ENCODE results near the gene ABCG1. TPM values are rescaled to one million over a fixed set of nuclear protein-coding genes. Genes with fewer than 3 reads are reported as not detected.

Gene ABCG1
- total and polyA plus RNA-seq, 2 donors (not counting 1 experiment from before 2014, with no cell fraction given) = under 0.01 to 0.12 TPM

DNA sequence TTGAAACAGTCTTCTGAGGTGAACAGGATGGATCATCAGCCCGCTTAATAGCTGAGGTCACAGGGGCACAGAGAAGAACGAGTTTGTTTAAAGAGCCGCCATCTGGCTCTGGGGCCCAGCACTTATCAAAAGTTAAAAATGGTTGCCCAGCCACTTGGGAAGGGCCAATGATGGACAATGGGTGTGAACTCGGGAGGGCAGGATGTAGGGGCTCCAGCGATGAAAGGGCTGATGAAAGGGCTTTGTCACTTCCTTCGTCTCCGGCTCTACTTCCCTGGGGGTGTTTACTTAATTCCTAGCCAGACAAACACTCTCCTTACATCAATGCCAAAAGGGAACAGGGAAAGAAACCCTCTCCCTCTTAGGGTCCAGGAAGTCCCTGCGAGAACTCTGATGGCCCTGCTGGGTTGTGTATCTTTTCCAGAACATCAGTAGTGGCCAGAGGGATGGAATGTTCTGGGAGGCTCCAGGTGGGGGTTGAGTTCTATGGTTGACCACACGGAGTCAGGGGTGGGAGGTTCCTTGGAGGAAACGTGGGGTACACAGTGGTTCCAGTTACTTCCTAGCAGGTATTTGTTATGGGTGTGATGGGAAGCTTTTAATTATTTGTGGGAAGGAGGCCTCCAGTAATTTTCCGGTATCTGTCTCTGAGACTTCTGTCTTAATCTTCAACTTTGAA is 9.0 kb upstream of the ABCG1 start:
- no peak for DNase-seq (ENCODE audit: low read depth in 2 of 2)
- Histone ChIP-seq H3K4me2 (ENCODE audit: extremely low read depth, insufficient read depth, low read length) (no peak overlapping the region), H3K27me3 (ENCODE audit: control insufficient read depth, insufficient read depth, low read length) (peaks cover 8% of the 10 kb centered on the region), H3K79me2 (ENCODE audit: control insufficient read depth, insufficient read depth, low read length) (no peaks in the 10 kb centered on the region), H3K27ac (ENCODE audit: insufficient read depth, low read length) (no peak overlapping the region), H3K4me1 (ENCODE audit: control insufficient read depth, extremely low read depth, insufficient read depth, low read length) (no peaks in the 10 kb centered on the region), H2AFZ (ENCODE audit: low read length) (no peak overlapping the region), H3K36me3 (ENCODE audit: control insufficient read depth, insufficient read depth, low read length) (no peaks in the 10 kb centered on the region), H3K9ac (ENCODE audit: insufficient read depth, low read length) (no peak overlapping the region), H3K9me3 (ENCODE audit: control insufficient read depth, insufficient read depth, low read depth, low read length) (no peaks in the 10 kb centered on the region), H4K20me1 (ENCODE audit: control insufficient read depth, extremely low read depth, insufficient read depth, low read length) (no peaks in the 10 kb centered on the region), H3K4me3 (replicated peaks in 1 of 4; ENCODE audit: control extremely low read depth in 1 of 4, insufficient read depth in 1 of 4, low read depth in 3 of 4, low read length in 4 of 4) (no peak overlapping the region)
- TF ChIP-seq, protein P1, sequence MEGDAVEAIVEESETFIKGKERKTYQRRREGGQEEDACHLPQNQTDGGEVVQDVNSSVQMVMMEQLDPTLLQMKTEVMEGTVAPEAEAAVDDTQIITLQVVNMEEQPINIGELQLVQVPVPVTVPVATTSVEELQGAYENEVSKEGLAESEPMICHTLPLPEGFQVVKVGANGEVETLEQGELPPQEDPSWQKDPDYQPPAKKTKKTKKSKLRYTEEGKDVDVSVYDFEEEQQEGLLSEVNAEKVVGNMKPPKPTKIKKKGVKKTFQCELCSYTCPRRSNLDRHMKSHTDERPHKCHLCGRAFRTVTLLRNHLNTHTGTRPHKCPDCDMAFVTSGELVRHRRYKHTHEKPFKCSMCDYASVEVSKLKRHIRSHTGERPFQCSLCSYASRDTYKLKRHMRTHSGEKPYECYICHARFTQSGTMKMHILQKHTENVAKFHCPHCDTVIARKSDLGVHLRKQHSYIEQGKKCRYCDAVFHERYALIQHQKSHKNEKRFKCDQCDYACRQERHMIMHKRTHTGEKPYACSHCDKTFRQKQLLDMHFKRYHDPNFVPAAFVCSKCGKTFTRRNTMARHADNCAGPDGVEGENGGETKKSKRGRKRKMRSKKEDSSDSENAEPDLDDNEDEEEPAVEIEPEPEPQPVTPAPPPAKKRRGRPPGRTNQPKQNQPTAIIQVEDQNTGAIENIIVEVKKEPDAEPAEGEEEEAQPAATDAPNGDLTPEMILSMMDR (conservative IDR thresholded peaks at IDR 0.05 in 1 of 2, IDR thresholded peaks at IDR 0.05 in 1 of 2; ENCODE audit: low read depth in 1 of 2, low read length in 2 of 2) = no peak
- no peak for TF ChIP-seq EZH2 (IDR thresholded peaks at IDR 0.05; ENCODE audit: low read length, missing control alignments)

DNA sequence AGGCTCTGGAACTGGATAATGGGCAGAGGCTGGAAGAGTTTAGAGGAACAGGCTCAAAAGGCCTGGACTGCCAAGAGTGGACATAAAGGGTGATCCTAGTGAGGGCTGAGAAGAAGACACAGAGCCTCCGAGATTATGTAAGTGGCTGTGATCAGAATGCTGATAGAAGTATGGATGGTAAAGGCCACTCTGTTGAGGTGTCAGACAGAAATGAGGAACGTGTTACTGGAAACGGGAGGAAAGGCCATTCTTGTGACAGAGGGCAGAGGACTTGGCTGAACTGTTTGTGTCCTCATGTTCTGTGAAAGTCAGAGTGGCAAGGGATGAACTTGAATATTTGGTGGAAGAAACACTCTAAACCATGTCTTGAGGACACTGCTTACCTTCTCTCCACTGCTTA is 6.7 kb upstream of the ABCG1 start:
- no peaks in the 10 kb centered on the region for H3K79me2 ChIP-seq (ENCODE audit: control insufficient read depth, insufficient read depth, low read length)
- no peak overlapping the region for H3K9ac ChIP-seq (ENCODE audit: insufficient read depth, low read length)
- TF ChIP-seq, protein P1 (conservative IDR thresholded peaks at IDR 0.05 in 1 of 2, IDR thresholded peaks at IDR 0.05 in 1 of 2; ENCODE audit: low read depth in 1 of 2, low read length in 2 of 2) = no peak
- TF ChIP-seq EZH2 (IDR thresholded peaks at IDR 0.05; ENCODE audit: low read length, missing control alignments) = no peak
- no peaks in the 10 kb centered on the region for H3K9me3 ChIP-seq (ENCODE audit: control insufficient read depth, insufficient read depth, low read depth, low read length)
- no peak overlapping the region for H2AFZ ChIP-seq (ENCODE audit: low read length)
- H3K4me2 ChIP-seq (ENCODE audit: extremely low read depth, insufficient read depth, low read length) = no peak overlapping the region
- no peaks in the 10 kb centered on the region for H4K20me1 ChIP-seq (ENCODE audit: control insufficient read depth, extremely low read depth, insufficient read depth, low read length)
- H3K36me3 ChIP-seq (ENCODE audit: control insufficient read depth, insufficient read depth, low read length) = no peaks in the 10 kb centered on the region
- DNase-seq (ENCODE audit: low read depth in 2 of 2) = no peak
- H3K4me3 ChIP-seq (replicated peaks in 1 of 4; ENCODE audit: control extremely low read depth in 1 of 4, insufficient read depth in 1 of 4, low read depth in 3 of 4, low read length in 4 of 4) = no peak overlapping the region
- H3K27me3 ChIP-seq (ENCODE audit: control insufficient read depth, insufficient read depth, low read length) = peaks cover 8% of the 10 kb centered on the region
- H3K4me1 ChIP-seq (ENCODE audit: control insufficient read depth, extremely low read depth, insufficient read depth, low read length) = no peaks in the 10 kb centered on the region
- no peak overlapping the region for H3K27ac ChIP-seq (ENCODE audit: insufficient read depth, low read length)

DNA sequence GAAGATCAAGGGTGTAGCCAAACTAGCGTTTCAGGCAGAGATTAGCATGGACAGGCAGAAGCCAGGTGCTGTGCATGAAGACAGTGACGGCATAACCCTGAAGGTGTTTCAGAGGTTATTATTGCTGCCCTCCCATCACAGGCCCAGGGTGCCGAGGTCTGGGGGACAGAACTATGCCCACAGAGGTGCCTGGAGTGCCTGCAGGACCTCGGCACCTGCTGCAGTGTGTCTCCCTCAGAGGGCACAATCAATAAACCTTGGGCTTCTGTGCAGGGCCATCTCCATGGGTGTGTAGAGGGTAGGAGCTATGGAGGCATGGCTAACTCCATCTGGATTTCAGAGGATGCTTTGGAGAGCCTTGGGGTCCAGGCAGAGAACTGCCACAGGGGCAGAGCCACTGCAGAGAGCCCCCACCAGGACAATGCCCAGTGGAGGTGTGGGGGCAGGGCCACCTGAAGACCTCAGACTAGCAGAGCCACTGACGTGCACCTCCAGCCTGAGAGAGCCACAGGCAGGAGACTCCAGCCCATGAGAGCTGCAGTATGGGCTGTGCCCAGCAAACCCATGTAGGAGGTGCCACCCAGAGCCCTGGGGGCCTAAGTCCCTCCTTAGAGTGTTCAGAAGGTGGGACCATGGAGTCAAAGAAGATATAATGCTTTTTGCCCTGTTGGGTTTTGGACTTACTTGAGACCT is 5.7 kb upstream of the ABCG1 start:
- no peaks in the 10 kb centered on the region for H4K20me1 ChIP-seq (ENCODE audit: control insufficient read depth, extremely low read depth, insufficient read depth, low read length)
- H3K27me3 ChIP-seq (ENCODE audit: control insufficient read depth, insufficient read depth, low read length) = peaks cover 10% of the 10 kb centered on the region
- H2AFZ ChIP-seq (ENCODE audit: low read length) = no peak overlapping the region
- TF ChIP-seq, protein P1 (conservative IDR thresholded peaks at IDR 0.05 in 1 of 2, IDR thresholded peaks at IDR 0.05 in 1 of 2; ENCODE audit: low read depth in 1 of 2, low read length in 2 of 2) = no peak
- TF ChIP-seq EZH2 (IDR thresholded peaks at IDR 0.05; ENCODE audit: low read length, missing control alignments) = no peak
- no peaks in the 10 kb centered on the region for H3K4me1 ChIP-seq (ENCODE audit: control insufficient read depth, extremely low read depth, insufficient read depth, low read length)
- no peaks in the 10 kb centered on the region for H3K9me3 ChIP-seq (ENCODE audit: control insufficient read depth, insufficient read depth, low read depth, low read length)
- no peak overlapping the region for H3K27ac ChIP-seq (ENCODE audit: insufficient read depth, low read length)
- H3K79me2 ChIP-seq (ENCODE audit: control insufficient read depth, insufficient read depth, low read length) = no peaks in the 10 kb centered on the region
- H3K36me3 ChIP-seq (ENCODE audit: control insufficient read depth, insufficient read depth, low read length) = no peaks in the 10 kb centered on the region
- no peak for DNase-seq (ENCODE audit: low read depth in 2 of 2)
- H3K9ac ChIP-seq (ENCODE audit: insufficient read depth, low read length) = no peak overlapping the region
- H3K4me3 ChIP-seq (replicated peaks in 1 of 4; ENCODE audit: control extremely low read depth in 1 of 4, insufficient read depth in 1 of 4, low read depth in 3 of 4, low read length in 4 of 4) = no peak overlapping the region
- H3K4me2 ChIP-seq (ENCODE audit: extremely low read depth, insufficient read depth, low read length) = no peak overlapping the region
